GM12864 (cell line): Measurements from ENCODE around the gene SRMS.

Experiments
- DNase-seq: peaks from one replicate; pipeline ENCODE4 v3.0.0-alpha.2; 2011; ENCODE audit warnings: low read depth
- H3K4me3 ChIP-seq: 2 replicates; pipeline ENCODE4 v1.5.1; 2011; ENCODE audit warnings: mild to moderate bottlenecking, low read depth, low read length, control low read depth
- TF ChIP-seq, protein P1 (sequence below): IDR thresholded peaks from 2 replicates; pipeline ENCODE4 v1.5.1; 2011; ENCODE audit warnings: low read depth, mild to moderate bottlenecking, moderate library complexity, low read length, control low read depth, inconsistent platforms; ENCODE audit errors: missing control alignments

The SRMS gene

DNA sequence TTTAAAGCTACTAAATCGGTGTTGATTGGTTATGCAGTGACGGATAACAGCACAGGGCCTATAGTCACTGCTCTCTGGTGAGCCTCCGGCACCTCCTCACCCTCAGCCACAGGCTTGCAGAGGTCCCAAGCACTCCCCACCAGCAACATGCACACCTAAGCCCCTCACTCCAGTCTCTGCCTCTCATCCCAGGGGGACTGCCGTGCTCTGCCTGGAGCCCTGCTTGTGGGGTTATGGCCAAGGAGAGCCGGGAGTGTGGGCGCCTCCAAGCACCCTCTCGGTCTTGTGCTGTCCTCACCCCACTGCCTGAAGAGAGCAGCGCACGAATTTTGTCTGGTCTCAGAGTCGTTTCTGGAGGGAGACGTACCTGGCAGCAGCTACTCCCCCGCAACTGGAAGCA lies 41.8 kb downstream of the SRMS start:
- TF ChIP-seq, protein P1, sequence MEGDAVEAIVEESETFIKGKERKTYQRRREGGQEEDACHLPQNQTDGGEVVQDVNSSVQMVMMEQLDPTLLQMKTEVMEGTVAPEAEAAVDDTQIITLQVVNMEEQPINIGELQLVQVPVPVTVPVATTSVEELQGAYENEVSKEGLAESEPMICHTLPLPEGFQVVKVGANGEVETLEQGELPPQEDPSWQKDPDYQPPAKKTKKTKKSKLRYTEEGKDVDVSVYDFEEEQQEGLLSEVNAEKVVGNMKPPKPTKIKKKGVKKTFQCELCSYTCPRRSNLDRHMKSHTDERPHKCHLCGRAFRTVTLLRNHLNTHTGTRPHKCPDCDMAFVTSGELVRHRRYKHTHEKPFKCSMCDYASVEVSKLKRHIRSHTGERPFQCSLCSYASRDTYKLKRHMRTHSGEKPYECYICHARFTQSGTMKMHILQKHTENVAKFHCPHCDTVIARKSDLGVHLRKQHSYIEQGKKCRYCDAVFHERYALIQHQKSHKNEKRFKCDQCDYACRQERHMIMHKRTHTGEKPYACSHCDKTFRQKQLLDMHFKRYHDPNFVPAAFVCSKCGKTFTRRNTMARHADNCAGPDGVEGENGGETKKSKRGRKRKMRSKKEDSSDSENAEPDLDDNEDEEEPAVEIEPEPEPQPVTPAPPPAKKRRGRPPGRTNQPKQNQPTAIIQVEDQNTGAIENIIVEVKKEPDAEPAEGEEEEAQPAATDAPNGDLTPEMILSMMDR = no peak
- DNase-seq = no peak
- no peak overlapping the region for H3K4me3 ChIP-seq

DNA sequence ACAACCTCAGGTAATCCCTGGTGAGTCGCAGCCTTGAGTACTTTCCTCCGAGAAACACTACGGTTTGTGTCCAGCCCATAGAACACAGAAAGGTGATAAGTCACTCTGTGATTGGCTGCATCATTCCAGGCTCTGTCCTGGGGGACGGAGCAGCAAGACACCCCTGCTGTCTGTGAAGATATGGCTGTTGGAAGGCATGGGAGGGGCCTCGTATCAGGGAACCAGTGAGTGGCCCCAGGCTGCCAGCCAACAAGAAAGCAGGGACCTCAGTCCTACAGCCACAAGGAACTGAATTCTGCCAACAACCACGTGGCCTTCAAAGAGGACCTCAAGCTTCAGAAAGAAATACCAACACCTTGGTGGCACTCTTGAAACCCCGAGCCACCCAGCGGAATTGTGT lies 42.3 kb downstream of the SRMS start:
- TF ChIP-seq, protein P1 = no peak
- H3K4me3 ChIP-seq = no peak overlapping the region
- no peak for DNase-seq

DNA sequence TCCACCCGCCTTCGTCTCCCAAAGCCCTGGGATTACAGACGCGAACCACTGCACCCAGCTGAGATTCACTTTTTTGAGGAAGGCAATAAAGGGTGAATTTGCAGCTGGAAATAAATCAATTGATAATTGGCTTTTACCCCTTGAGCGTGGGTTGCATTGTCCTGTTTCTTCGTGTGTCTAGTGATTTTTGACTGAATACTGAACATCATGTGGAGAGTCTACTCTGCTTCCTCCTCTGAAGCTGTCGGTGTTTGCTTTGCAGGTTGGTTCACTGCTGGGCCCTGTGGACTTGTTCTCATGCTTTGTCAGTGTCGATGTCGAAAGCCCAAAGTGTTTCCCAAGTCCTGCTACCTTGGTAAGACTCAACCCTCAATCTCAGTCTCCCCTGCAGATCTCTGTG lies 42.9 kb downstream of the SRMS start:
- no peak overlapping the region for H3K4me3 ChIP-seq
- no peak for DNase-seq
- TF ChIP-seq, protein P1 = no peak

DNA sequence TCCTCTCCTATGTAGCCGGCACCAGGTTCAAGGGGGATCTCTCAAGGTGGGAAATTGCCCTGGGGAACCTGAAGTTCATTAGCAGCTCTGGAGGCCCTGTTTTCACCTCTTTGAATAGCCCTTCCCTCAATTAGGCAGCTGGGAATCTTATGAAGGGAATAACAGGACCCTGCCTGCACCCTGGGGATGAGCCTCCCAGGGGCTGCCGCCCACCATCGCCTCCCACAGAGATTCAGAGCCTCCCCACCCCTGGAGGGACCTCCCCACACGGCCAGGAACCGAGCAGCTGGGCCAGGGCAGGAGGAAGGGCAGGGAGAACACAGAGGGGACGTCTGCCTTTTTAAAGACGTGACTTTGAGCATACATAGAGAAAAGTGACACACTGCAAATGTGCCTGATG lies 44.0 kb downstream of the SRMS start:
- TF ChIP-seq, protein P1 = no peak

DNA sequence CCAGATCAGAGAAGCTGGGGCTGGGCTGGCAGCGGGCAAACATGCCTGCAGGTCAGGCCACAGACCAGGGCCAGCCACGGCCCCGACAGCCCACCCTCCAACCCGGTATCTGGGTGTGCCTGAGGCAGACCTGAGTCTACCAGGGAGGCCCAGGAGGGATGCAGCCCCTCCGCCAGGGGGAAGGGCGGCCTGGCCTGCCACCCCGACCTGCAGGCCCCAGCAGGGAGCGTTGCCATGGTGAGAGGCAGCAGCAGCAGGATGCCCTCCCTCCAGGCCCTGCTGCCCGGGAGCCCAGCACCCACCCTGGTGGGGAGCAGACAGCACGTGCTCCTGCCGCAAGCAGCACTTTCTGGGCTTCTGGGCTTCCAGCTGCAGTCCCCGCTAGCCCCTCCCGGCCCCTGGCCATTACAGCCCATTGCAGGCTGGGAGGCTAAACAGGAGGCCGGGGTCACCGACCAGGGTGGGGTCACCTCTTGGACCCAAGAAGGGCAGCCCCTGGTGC lies 44.8 kb downstream of the SRMS start:
- DNase-seq = no peak
- H3K4me3 ChIP-seq = no peak overlapping the region
- TF ChIP-seq, protein P1 = no peak

More for the DNA sequence above, 44.0 kb downstream of the SRMS start:
- no peak for DNase-seq
- H3K4me3 ChIP-seq = no peak overlapping the region

DNA sequence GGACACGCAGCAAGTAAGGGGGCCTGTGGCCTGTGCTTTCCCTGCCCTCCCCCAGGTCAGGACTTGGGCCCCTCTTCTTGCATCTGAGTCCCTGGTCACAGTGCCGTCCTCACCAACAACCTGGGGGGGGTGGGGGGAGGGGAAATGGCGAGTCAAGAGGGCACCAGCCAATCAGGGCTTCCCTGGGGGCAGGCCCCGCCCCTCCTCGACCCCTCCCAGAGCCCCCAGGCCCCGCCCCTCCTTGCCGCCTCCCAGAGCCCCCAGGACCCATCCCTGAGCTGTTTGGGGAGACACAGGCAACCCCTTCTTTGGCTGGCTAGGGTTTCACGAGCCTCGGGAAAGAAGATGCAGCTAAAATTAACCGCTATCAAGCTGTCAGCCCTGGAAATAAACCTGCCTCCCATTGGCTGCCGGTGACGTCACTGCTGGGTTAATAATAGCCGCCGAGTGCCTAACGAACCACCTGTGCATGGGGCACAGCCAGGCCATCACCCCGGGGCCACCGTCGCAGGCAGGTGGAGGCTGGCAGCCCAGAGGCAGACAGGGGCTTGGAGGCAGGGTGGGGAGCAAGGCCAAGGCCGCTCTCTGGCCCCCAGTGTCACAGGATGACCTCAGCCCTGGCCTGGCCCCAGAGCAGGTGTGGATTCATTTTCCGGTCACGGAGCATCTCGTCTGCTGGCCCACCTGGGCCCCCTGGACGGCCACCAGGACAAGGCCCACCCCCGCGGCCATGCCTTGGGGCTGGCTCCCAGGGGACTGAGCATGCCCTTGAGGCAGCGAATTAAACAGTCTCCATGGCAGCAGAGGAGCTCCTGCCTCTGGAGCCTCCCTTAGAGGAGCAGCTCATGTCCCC lies 45.5 kb downstream of the SRMS start:
- TF ChIP-seq, protein P1 = no peak
- H3K4me3 ChIP-seq = no peak overlapping the region

More for the DNA sequence above, 45.5 kb downstream of the SRMS start:
- DNase-seq = no peak
